Adrenal gland (tissue), 5 donors: ENCODE results near the gene QSOX2.

Source experiments
- CTCF ChIP-seq, 6 experiments: fragments of 450-650 bp in 4 of 6; fragments of 200-600 bp in 2 of 6; sonication (generic) in 1 of 6; IDR thresholded peaks; 1 replicate in 5 of 6; 2 replicates in 1 of 6; pipeline versions ENCODE4 v1.5.1 to v1.8.0; 2016 to 2021; ENCODE audit warnings: antibody characterized with exemption in 6 of 6, mild to moderate bottlenecking in 2 of 6, moderate library complexity in 1 of 6
- POLR2A ChIP-seq, 2 donors: fragments of 450-650 bp; IDR thresholded peaks; one replicate each; pipeline ENCODE4 v1.6.1; 2017; ENCODE audit warnings: antibody characterized with exemption in 2 of 2, mild to moderate bottlenecking in 2 of 2, moderate library complexity in 1 of 2
- donor health status: DM: no; HTN: no; CAD: no.

GRCh38 chr9:136278221-136278620 is 32.6 kb upstream of the QSOX2 start:
- TF ChIP-seq POLR2A (IDR thresholded peaks at IDR 0.05), result no peak
- TF ChIP-seq CTCF (IDR thresholded peaks at IDR 0.05), result no peak
